ENCODE data around the gene FFAR2. TPM values are rescaled to one million over a fixed set of nuclear protein-coding genes. Genes with fewer than 3 reads are reported as not detected.

The FFAR2 gene
- total RNA-seq, 1 experiment from 2014 or later = not detected

GRCh38 chr19:35486268-35486708 lies 38.2 kb downstream of the FFAR2 start:
- DNase-seq (ENCODE audit: low spot score) = no peak

GRCh38 chr19:35487656-35488182 lies 39.7 kb downstream of the FFAR2 start:
- no peak for DNase-seq (ENCODE audit: low spot score)

- no peak for DNase-seq (ENCODE audit: low spot score)
These were observed 40.6 kb downstream of the FFAR2 start for GRCh38 chr19:35488677-35489076.

DNA sequence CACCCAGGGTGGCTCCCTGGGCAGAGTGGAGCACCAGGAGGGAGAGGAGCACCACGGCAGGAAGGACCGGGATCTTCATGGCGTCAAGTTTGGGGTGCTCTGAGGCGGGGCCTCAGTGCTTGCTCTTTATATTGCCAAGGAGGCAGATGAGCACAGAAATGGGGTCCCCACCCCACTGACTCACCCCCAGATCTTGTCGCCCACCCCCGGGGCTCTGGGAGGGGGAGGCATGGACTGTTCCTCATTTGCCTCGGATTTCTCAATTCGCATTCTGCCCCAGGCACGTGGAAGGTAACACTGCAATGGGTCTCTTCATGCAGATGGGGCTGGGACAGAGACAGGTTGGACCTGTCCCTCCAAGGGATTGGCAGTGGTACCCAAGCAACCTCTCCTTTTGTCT lies 42.3 kb downstream of the FFAR2 start, which contains the start of gene KRTDAP:
Gene KRTDAP (minus strand): TSS at position 101 of the 400 bp plus-strand sequence. CDS start 22 bp downstream, at position 79.
- no peak for DNase-seq (ENCODE audit: low spot score)

- no peak for DNase-seq (ENCODE audit: low spot score)
These were observed 43.8 kb downstream of the FFAR2 start for GRCh38 chr19:35491836-35492360.

GRCh38 chr19:35493971-35494370 lies 45.9 kb downstream of the FFAR2 start:
- DNase-seq (ENCODE audit: low spot score) = no peak

GRCh38 chr19:35495107-35496064 lies 47.3 kb downstream of the FFAR2 start:
- DNase-seq (ENCODE audit: low spot score) = peak; percentile 77

DNA sequence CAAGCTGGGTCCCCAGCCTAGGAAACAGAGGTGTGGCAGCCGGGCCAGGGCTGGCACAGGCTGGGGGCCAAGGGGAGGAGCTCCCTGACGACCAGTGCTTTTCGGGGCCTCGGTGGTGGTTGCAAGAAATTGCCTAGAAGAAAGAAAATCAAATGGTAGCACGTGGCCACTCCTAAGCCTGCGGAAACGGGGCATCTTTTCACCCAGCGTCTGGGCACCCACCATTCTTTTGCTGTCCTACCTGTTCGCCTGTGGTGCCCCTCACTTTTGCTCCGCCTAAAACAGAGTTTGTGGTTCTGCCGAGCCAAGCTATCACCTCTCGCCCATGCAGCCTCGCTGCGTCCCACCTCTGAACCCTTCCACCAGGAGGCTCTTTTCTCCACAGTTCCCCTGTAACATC lies 49.3 kb downstream of the FFAR2 start:
- no peak for DNase-seq (ENCODE audit: low spot score)

GRCh38 chr19:35498220-35498619 lies 50.2 kb downstream of the FFAR2 start:
- no peak for DNase-seq (ENCODE audit: low spot score)

- DNase-seq (ENCODE audit: low spot score) = no peak
These were observed 51.0 kb downstream of the FFAR2 start for GRCh38 chr19:35498984-35499527.

DNA sequence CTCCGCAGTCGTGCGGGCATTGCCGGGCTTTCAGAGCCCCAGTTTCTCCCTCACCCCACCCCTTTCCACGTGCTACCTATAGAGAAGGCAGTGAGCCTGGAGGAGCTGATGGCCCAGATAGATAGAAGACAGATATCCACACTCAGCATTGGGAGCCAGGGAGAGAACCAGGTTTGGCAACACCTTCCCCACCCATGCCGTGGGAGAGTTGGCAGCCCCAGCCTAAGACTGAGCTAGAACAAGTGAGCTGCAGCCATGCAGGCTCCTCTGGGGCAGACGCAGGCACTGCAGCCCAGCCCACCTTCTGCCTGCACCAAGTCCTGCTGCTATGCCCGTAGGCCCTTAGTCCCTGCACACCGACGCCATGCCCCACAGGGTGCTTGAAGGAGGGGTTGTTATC lies 52.6 kb downstream of the FFAR2 start:
- no peak for DNase-seq (ENCODE audit: low spot score)

Other genes starting within 250 kb of the FFAR2 start
- not detected in 2 replicates for gene FAM187B, start 219.5 kb upstream of the FFAR2 start, total RNA-seq (2014; rRNA removed; shearing (Covaris generic))
- 1.1 and 1.7 TPM in 2 replicates for gene LSR, start 199.3 kb upstream of the FFAR2 start, total RNA-seq (2014; rRNA removed; shearing (Covaris generic))
- gene USF2, start 179.3 kb upstream of the FFAR2 start, total RNA-seq (2014; rRNA removed; shearing (Covaris generic)) = 64.0 and 65.0 TPM in 2 replicates
- 0.15 TPM in 1 of 2 replicates, not detected in the other for gene HAMP, start 165.7 kb upstream of the FFAR2 start, total RNA-seq (2014; rRNA removed; shearing (Covaris generic))
- 0.43 TPM in 1 of 2 replicates, not detected in the other for gene MAG, start 156.1 kb upstream of the FFAR2 start, total RNA-seq (2014; rRNA removed; shearing (Covaris generic))
- 1.9 and 6.1 TPM in 2 replicates for gene CD22, start 119.1 kb upstream of the FFAR2 start, total RNA-seq (2014; rRNA removed; shearing (Covaris generic))
- not detected in 2 replicates for gene FFAR1, start 100.4 kb upstream of the FFAR2 start, total RNA-seq (2014; rRNA removed; shearing (Covaris generic))
- gene FFAR3, start 89.8 kb upstream of the FFAR2 start, total RNA-seq (2014; rRNA removed; shearing (Covaris generic)) = 0.21 TPM in 1 of 2 replicates, not detected in the other
- gene GPR42, start 77.2 kb upstream of the FFAR2 start, total RNA-seq (2014; rRNA removed; shearing (Covaris generic)) = 0.21 TPM in 1 of 2 replicates, not detected in the other
- not detected in 2 replicates for gene KRTDAP, start 42.2 kb downstream of the FFAR2 start, total RNA-seq (2014; rRNA removed; shearing (Covaris generic))
- 19.6 and 34.6 TPM in 2 replicates for gene DMKN, start 65.4 kb downstream of the FFAR2 start, total RNA-seq (2014; rRNA removed; shearing (Covaris generic))
- 0.45 TPM in 1 of 2 replicates, not detected in the other for gene SBSN, start 80.1 kb downstream of the FFAR2 start, total RNA-seq (2014; rRNA removed; shearing (Covaris generic))
- not detected in 2 replicates for gene GAPDHS, start 85.2 kb downstream of the FFAR2 start, total RNA-seq (2014; rRNA removed; shearing (Covaris generic))
- gene TMEM147, start 97.4 kb downstream of the FFAR2 start, total RNA-seq (2014; rRNA removed; shearing (Covaris generic)) = 306 and 341 TPM in 2 replicates
- gene ATP4A, start 115.4 kb downstream of the FFAR2 start, total RNA-seq (2014; rRNA removed; shearing (Covaris generic)) = not detected in 2 replicates
- not detected in 2 replicates for gene PMIS2, start 137.9 kb downstream of the FFAR2 start, total RNA-seq (2014; rRNA removed; shearing (Covaris generic))
- gene HAUS5, start 164.5 kb downstream of the FFAR2 start, total RNA-seq (2014; rRNA removed; shearing (Covaris generic)) = 17.2 and 22.7 TPM in 2 replicates
- gene RBM42, start 180.8 kb downstream of the FFAR2 start, total RNA-seq (2014; rRNA removed; shearing (Covaris generic)) = 135 and 156 TPM in 2 replicates
- gene ETV2, start 193.5 kb downstream of the FFAR2 start, total RNA-seq (2014; rRNA removed; shearing (Covaris generic)) = 2.8 and 4.9 TPM in 2 replicates
- gene COX6B1, start 200.1 kb downstream of the FFAR2 start, total RNA-seq (2014; rRNA removed; shearing (Covaris generic)) = 1,937 and 2,103 TPM in 2 replicates
- gene UPK1A, start 218.3 kb downstream of the FFAR2 start, total RNA-seq (2014; rRNA removed; shearing (Covaris generic)) = not detected in 2 replicates

Data from H4 (cell line).